ENCODE measurements around the gene JAKMIP2.

GRCh38 chr5:147727200-147727599 lies 55.3 kb downstream of the JAKMIP2 start:
- TF ChIP-seq POLR2AphosphoS5 (IDR thresholded peaks at IDR 0.05; ENCODE audit: low read depth, low read length) = no peak
- TF ChIP-seq POLR2A (IDR thresholded peaks at IDR 0.05; ENCODE audit: low read depth, low read length) = no peak
- no peak for TF ChIP-seq TAF1 (IDR thresholded peaks at IDR 0.05; ENCODE audit: low read depth, low read length)
- TF ChIP-seq POU2F2 (IDR thresholded peaks at IDR 0.05; ENCODE audit: low read depth, low read length) = no peak
- no peak for TF ChIP-seq SPI1 (IDR thresholded peaks at IDR 0.05; ENCODE audit: low read depth, low read length)

Measured in GM12891 (cell line).